ENCODE measurements around the gene CD83.

CD83 gene

GRCh38 chr6:14092316-14092715 is 25.3 kb upstream of the CD83 start:
- DNase-seq = no peak

- no peak for DNase-seq
Measured at GRCh38 chr6:14092838-14093789, 24.5 kb upstream of the CD83 start.

- DNase-seq = no peak
Measured at GRCh38 chr6:14094721-14095120, 22.9 kb upstream of the CD83 start.

GRCh38 chr6:14095437-14095836 is 22.1 kb upstream of the CD83 start:
- DNase-seq = no peak

- no peak for DNase-seq
Measured at GRCh38 chr6:14100138-14100537, 17.4 kb upstream of the CD83 start.

GRCh38 chr6:14100966-14101365 is 16.6 kb upstream of the CD83 start:
- DNase-seq = no peak

- DNase-seq = no peak
Measured at GRCh38 chr6:14102383-14102782, 15.2 kb upstream of the CD83 start.

- no peak for DNase-seq
Measured at GRCh38 chr6:14105547-14105946, 12.0 kb upstream of the CD83 start.

- no peak for DNase-seq
Measured at GRCh38 chr6:14107000-14107399, 10.6 kb upstream of the CD83 start.

GRCh38 chr6:14107711-14108494 is 9.7 kb upstream of the CD83 start:
- DNase-seq = no peak

GRCh38 chr6:14108571-14109410 is 8.8 kb upstream of the CD83 start:
- no peak for DNase-seq

- DNase-seq = no peak
Measured at GRCh38 chr6:14109411-14109826, 8.2 kb upstream of the CD83 start.

GRCh38 chr6:14110001-14110818 is 7.4 kb upstream of the CD83 start:
- DNase-seq = no peak

- DNase-seq = no peak
Measured at GRCh38 chr6:14113976-14114375, 3.6 kb upstream of the CD83 start.

- no peak for DNase-seq
Measured at GRCh38 chr6:14118091-14118439, 493 bp downstream of the CD83 start.

GRCh38 chr6:14118446-14118845 is 874 bp downstream of the CD83 start:
- no peak for DNase-seq

- DNase-seq = no peak
Measured at GRCh38 chr6:14119784-14120183, 2.2 kb downstream of the CD83 start.

- DNase-seq = no peak
Measured at GRCh38 chr6:14120546-14120945, 3.0 kb downstream of the CD83 start.

GRCh38 chr6:14121936-14122344 is 4.4 kb downstream of the CD83 start:
- no peak for DNase-seq

GRCh38 chr6:14123386-14124111 is 6.0 kb downstream of the CD83 start:
- DNase-seq = no peak

GRCh38 chr6:14125346-14125745 is 7.8 kb downstream of the CD83 start:
- DNase-seq = no peak

- no peak for DNase-seq
Measured at GRCh38 chr6:14126191-14126590, 8.6 kb downstream of the CD83 start.
